Stimulated activated effector memory CD8-positive, alpha-beta T cell treated with anti-CD3 and anti-CD28 coated beads, Interleukin-12 subunit alpha, Interleukin-12 subunit beta, amount 100 ng/mL, for 72 hours (primary cell): ENCODE results near the gene HRCT1.
A peak's percentile ranks its signal among the peaks of the same experiment; 100 is the strongest.
"Not testable (repeated sequence)": the region's sequence is repeated elsewhere in the genome, so short reads cannot be mapped to it uniquely, and the experiment has no call there.

ENCODE experiments used
- ATAC-seq: fragments of 150-1000 bp; cut with Tn5 transposase; 2 replicates; pipeline ENCODE4 v1.10.0; 2021
- DNase-seq, 2 donors: peaks; one replicate each; pipeline ENCODE4 v3.0.0; 2021 to 2022; ENCODE audit warnings: low spot score in 2 of 2
- H3K27ac Mint-ChIP-seq: one replicate; pipeline ENCODE4 v1.8.0; 2022; ENCODE audit warnings: mild to moderate bottlenecking, mixed read lengths
- H3K36me3 Mint-ChIP-seq: one replicate; pipeline ENCODE4 v1.8.0; 2022; ENCODE audit warnings: mild to moderate bottlenecking, mixed read lengths
- H3K4me1 Mint-ChIP-seq: one replicate; pipeline ENCODE4 v1.8.0; 2022; ENCODE audit warnings: mixed read lengths
- H3K4me3 Mint-ChIP-seq: one replicate; pipeline ENCODE4 v1.8.0; 2022; ENCODE audit warnings: mild to moderate bottlenecking, mixed read lengths
- H3K9me3 Mint-ChIP-seq: one replicate; pipeline ENCODE4 v1.8.0; 2022; ENCODE audit warnings: mixed read lengths

HRCT1 gene

DNA sequence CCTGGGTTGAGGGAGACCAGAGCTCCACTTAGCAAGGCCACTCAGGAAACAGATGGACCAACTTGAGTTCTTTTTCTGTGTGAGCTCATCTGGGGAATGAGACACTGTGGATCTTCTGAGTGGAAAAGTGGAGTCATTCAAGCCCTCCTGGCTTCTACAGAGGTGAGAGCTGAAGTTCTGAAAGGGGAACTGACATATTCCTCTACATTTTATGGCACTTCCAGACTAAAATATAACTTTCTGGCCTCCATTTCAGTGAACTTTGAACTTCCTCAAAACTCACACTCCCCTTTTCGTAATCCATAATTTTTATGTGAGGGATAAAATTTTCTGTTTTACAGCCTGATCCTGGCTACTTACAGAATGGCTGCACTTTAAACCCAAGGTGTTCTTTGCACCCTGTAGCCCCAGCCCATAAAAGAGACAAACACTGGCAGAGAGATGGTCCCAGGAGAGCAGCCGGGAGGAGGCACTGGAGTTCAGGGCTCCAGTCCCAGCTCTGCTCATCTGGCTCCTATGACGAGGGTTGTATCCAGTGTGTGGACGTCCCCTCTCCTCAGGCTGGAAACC lies 14.1 kb downstream of the HRCT1 start:
- DNase-seq, result no peak
- H3K9me3 Mint-ChIP-seq, result no peaks in the 10 kb centered on the region
- H3K36me3 Mint-ChIP-seq, result no peaks in the 10 kb centered on the region
- ATAC-seq, result no peak
- no peaks in the 10 kb centered on the region for H3K4me1 Mint-ChIP-seq
- H3K27ac Mint-ChIP-seq, result no peak overlapping the region
- no peak overlapping the region for H3K4me3 Mint-ChIP-seq

DNA sequence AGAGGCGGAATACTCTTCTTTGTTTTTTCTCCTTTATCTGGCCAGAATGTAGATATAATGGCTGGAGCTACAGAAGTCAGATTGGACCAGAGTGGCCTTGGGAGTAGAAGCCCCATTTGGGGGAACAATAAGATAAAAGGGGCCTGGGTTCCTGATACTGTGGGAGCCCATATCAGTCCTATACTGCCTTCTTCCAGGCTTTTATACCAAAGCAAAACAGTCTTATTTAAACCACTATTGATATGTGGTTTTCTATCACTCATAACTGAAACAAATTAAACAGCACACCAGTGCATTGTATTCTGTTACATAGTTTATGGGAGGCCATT lies 17.6 kb downstream of the HRCT1 start:
- peak; percentile 34 for ATAC-seq
- no peak overlapping the region for H3K27ac Mint-ChIP-seq
- H3K9me3 Mint-ChIP-seq, result no peaks in the 10 kb centered on the region
- H3K36me3 Mint-ChIP-seq, result no peaks in the 10 kb centered on the region
- no peaks in the 10 kb centered on the region for H3K4me1 Mint-ChIP-seq
- no peak for DNase-seq
- no peak overlapping the region for H3K4me3 Mint-ChIP-seq

DNA sequence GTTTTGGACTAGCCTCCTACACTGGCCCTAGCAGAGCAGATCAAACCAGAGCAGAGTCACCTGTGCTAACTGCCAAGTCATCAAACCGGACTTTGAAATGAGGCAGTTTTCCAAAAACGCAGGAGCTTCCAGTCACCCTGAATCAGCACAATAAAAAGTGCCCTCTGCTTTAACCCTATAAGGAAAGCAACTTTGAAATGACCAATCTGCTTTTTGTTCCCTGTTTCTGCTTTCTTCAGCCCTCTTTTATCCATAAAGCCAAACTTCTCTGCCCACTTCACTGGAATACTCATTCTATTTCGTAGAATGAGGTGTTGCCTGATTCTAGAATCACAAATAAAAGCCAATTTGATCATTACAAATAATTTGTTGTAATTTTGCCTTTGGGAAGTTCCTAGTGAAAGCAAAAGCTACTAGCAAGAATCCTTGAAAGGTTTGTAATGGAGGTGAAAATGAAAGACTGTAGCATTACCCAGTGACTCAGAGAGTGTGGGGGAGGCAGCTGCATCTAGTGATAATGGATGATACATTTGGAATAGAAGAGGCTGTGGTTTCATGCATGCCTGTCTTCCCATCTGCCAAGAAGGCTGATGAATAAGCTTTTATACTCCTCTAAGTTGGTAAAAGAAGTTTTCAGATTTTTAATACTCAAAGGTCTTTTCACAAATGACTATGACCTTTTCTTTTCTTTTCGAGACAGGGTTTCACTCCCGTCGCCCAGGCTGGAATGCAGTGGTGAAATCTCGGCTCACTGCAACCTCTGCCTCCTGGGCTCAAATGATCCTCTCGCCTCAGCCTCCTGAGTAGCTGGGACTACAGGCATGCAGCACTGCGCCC lies 18.1 kb downstream of the HRCT1 start:
- Mint-ChIP-seq H3K4me3 (no peak overlapping the region), H3K27ac (no peak overlapping the region), H3K36me3 (no peaks in the 10 kb centered on the region), H3K4me1 (no peaks in the 10 kb centered on the region), H3K9me3 (no peaks in the 10 kb centered on the region)
- no peak for DNase-seq
- peak; percentile 82 for ATAC-seq

DNA sequence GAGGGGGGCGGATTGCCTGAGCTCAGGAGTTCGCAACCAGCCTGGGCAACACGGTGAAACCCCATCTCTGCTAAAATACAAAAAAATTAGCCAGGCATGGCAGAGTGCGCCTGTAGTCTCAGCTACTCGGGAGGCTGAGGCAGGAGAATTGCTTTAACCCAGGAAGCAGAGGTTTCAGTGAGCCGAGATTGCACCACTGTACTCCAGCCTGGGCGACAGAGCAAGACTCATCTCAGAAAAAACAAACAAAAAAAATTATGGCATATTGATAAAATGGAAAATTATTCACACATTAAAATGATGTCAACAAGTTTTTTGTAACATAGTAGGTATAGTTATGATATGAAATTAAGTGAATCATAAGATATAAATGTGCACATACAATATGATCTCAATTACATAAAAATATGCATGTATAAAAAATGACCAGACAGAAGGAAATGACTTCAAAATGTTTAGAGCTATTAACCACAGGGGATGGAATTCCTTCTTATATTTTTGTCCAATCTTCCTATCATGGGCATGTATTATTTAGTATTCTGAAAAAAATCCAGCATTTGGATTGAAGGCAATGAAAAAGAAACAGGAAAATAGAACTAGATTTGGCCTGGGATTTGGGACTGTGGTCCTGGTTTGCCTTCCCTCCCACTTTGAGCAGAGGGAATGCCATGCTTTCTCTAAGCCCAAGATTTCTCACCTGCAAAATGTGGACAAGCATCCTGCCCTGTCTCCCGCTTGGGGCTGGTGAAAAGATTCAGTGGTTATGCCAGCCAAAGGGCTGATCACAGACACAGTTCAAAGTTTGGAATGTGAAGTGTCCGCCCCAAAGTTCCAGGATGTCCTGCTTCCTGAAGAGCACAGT lies 22.8 kb downstream of the HRCT1 start:
- Mint-ChIP-seq H3K36me3 (no peaks in the 10 kb centered on the region), H3K9me3 (no peaks in the 10 kb centered on the region), H3K27ac (no peak overlapping the region), H3K4me3 (no peak overlapping the region), H3K4me1 (peaks cover 7% of the 10 kb centered on the region)
- DNase-seq (peak in 1 of 2 donors; percentile 22), ATAC-seq (no peak)

DNA sequence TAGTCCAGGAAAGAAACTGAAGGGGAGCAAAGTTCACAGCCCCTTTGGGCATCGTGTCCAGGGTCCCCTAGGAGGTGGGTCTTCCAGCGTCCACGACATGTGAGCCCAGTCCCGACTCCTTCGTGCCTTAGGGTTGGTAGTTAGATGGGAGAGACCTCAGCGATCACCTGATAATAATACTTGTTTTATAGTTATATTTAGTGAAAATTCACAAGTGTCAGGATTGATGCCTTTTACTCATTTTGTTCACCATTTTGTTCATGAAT lies 23.4 kb downstream of the HRCT1 start:
- Mint-ChIP-seq H3K9me3 (no peaks in the 10 kb centered on the region), H3K36me3 (no peaks in the 10 kb centered on the region), H3K4me3 (no peak overlapping the region), H3K27ac (no peak overlapping the region), H3K4me1 (peaks cover 9% of the 10 kb centered on the region)
- DNase-seq (peak in 1 of 2 donors; percentile 30), ATAC-seq (no peak)

DNA sequence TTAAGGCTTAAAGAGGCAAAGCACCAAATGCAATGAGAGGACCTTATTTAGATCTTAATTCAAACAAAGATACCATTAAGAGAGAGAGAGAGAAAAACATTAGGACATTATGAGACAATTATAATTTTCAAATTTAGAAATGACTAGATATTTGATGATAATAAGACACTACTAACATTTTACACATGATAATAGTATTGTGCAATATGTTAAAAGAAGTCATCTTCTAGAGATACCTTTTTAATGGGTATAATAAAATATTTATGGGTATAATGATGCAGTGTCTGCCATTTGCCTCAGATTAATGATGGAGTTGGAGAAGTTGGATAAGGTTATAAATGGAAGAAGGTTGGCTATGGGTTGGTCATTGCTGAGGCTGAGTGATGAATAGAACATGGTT lies 24.5 kb downstream of the HRCT1 start:
- H3K4me1 Mint-ChIP-seq, result peaks cover 9% of the 10 kb centered on the region
- no peaks in the 10 kb centered on the region for H3K36me3 Mint-ChIP-seq
- H3K27ac Mint-ChIP-seq, result no peak overlapping the region
- no peak overlapping the region for H3K4me3 Mint-ChIP-seq
- no peak for DNase-seq
- no peaks in the 10 kb centered on the region for H3K9me3 Mint-ChIP-seq
- ATAC-seq, result no peak

DNA sequence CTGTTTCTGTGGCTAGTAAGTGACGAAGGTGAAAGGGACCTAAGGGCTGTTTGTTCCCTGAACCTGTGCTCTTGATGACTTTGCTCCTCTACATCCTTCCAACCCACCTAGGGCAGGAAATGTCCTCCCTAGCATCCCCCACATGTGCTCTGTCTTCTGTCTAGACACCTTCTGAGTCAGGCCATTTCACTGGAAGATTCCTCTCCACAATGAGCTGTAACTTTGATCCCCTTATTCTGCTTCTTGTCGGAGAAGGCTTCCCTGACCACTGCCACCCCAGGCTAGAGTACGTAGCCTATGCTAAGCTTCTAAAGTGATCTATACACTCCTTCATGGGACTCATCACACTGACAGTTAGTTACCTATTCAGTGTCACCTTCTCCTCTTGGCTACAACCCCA lies 25.0 kb downstream of the HRCT1 start:
- DNase-seq, result no peak
- Mint-ChIP-seq H3K4me1 (peaks cover 9% of the 10 kb centered on the region), H3K4me3 (no peak overlapping the region), H3K27ac (no peak overlapping the region), H3K36me3 (no peaks in the 10 kb centered on the region), H3K9me3 (no peaks in the 10 kb centered on the region)
- no peak for ATAC-seq

DNA sequence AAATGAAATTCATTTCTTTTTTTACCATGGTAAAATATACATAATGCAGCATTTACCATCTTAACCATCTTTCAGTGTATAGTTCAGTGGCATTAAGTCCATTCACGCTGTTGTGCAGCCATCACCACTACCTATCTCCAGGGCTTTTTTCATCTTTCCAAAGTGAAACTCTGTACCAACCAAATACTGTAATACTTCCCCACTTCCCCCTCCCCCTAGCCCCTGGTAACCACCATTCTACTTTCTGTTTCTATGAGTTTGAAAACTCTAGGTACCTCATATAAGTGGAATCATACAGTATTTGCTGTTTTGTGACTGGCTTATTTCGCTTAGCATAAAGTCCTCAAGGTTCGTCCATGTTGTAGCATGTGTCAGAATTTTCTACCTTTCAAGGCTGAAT lies 26.7 kb downstream of the HRCT1 start:
- H3K27ac Mint-ChIP-seq, result no peak overlapping the region
- ATAC-seq, result no peak
- H3K4me3 Mint-ChIP-seq, result no peak overlapping the region
- H3K36me3 Mint-ChIP-seq, result no peaks in the 10 kb centered on the region
- H3K9me3 Mint-ChIP-seq, result no peaks in the 10 kb centered on the region
- peaks cover 9% of the 10 kb centered on the region for H3K4me1 Mint-ChIP-seq
- no peak for DNase-seq

DNA sequence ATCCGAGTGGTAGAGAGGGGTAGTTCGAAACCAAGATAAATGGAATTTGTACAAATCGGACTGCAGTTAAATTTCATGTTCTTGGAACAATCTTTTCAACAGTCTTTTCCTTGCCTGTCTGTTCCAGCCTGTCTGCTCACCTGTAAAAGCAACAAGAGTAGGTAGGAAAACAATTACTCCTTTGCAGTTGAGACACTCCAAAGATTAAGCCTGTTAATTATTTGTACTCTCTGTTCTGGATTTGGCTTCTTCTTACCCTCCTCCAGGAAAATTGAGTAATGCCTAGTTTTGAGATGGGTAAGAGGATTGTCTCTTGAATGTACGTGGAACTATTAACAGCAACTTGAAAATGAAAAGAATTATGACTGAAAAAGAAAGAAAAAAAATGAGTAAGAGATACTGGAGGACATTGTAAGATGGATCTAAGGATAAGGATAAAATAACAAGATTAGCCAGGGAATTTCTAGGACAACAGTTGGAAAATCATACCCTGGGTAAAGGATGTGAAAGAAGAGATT lies 27.6 kb downstream of the HRCT1 start:
- Mint-ChIP-seq H3K36me3 (no peaks in the 10 kb centered on the region), H3K4me1 (peaks cover 9% of the 10 kb centered on the region), H3K27ac (no peak overlapping the region), H3K4me3 (no peak overlapping the region), H3K9me3 (no peaks in the 10 kb centered on the region)
- ATAC-seq (peak; percentile 62), DNase-seq (no peak)

DNA sequence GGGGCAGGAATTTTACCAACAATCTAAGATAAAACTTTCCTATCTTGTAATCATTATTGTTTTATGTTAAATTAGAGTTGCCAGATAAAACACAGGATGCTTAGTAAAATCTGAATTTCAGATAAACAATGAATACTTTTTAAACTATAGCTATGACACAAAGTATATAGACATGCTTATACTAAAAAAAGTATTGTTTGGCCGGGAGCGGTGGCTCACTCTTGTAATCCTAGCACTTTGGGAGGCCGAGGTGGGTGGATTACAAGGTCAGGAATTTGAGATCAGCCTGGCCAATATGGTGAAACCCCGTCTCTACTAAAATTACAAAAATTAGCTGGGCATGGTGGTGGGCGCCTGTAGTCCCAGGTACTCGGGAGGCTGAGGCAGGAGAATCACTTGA lies 28.1 kb downstream of the HRCT1 start:
- not testable (repeated sequence) for H3K36me3 Mint-ChIP-seq, H3K9me3 Mint-ChIP-seq, H3K27ac Mint-ChIP-seq, ATAC-seq, H3K4me1 Mint-ChIP-seq, H3K4me3 Mint-ChIP-seq
- DNase-seq, result peak in 1 of 2 donors; percentile 33

DNA sequence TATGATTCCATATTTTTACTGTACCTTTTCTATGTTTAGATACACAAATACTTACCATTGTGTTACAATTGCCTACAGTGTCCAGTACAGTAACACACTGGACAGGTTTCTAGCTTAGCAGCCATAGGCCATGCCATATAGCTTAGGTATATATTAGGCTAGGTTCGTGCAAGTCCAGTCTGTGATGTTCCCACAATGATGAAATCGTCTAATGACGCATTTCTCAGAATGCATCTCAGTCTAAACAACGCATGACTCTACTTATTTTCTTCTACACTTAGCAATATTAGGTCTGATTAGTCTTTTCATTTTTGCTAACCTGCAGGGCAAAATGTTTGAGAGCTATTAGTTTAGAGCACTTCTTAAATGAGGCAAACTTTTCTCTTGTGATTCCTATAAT lies 29.3 kb downstream of the HRCT1 start:
- no peak for ATAC-seq
- no peaks in the 10 kb centered on the region for H3K9me3 Mint-ChIP-seq
- DNase-seq, result peak in 1 of 2 donors; percentile 36
- no peaks in the 10 kb centered on the region for H3K36me3 Mint-ChIP-seq
- no peak overlapping the region for H3K4me3 Mint-ChIP-seq
- peaks cover 14% of the 10 kb centered on the region for H3K4me1 Mint-ChIP-seq
- no peak overlapping the region for H3K27ac Mint-ChIP-seq

DNA sequence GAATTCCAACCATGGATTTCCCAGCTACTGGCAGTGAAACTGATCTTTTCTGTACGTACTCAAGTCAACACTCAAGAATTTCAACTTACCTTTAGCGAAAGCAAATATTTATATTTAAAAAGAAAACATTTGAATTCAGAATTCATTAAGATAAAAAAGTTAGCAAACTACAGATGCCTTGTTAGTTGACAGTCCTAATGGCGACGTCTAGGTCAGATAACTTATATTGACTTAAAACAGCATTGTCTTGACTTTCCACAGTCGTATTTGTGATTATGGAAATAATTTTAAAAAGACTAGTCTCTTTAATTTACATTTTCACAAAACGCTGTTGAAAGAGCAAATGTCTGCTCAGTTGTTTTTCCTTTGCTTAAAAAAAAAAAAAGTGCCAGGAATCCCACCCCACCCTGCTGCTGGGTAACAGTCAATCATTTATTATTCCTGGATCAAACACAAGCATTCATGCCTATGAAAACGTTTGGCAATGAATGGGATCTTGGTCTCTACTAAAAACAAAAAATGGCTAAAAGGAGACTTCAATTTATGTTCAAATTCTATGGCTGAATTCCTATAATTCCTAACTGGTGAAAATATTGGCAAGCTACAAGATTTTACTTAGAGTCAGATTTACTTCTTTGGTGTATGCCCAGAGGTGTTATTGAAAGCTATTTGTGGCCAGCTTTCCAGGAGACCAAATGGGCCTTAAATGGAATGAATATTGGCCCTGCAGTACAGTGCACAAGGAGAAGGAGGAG lies 29.9 kb downstream of the HRCT1 start:
- Mint-ChIP-seq H3K4me3 (no peak overlapping the region), H3K36me3 (no peaks in the 10 kb centered on the region), H3K4me1 (peaks cover 21% of the 10 kb centered on the region), H3K27ac (no peak overlapping the region), H3K9me3 (no peaks in the 10 kb centered on the region)
- DNase-seq (no peak), ATAC-seq (no peak)

DNA sequence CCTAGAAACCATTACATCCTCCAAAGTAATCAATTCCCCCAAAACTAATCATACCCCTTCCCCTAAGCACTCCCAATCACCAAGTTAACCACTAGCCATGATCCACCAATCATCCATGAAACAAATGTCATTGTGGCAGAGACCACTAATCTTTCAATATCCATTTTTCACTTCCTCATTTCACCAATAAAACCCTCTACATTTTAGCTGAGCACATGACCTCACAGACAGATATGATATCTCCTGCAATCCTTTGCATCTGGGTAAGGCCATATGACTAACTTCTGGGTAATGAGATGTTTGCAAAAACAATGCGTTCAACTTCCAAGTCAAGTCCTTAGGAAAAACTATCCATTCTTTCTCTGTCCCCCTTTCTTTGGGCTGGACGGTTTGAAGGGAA lies 31.2 kb downstream of the HRCT1 start:
- ATAC-seq (no peak), DNase-seq (no peak)
- Mint-ChIP-seq H3K36me3 (no peaks in the 10 kb centered on the region), H3K4me1 (peaks cover 21% of the 10 kb centered on the region), H3K9me3 (no peaks in the 10 kb centered on the region), H3K4me3 (no peak overlapping the region), H3K27ac (no peak overlapping the region)

DNA sequence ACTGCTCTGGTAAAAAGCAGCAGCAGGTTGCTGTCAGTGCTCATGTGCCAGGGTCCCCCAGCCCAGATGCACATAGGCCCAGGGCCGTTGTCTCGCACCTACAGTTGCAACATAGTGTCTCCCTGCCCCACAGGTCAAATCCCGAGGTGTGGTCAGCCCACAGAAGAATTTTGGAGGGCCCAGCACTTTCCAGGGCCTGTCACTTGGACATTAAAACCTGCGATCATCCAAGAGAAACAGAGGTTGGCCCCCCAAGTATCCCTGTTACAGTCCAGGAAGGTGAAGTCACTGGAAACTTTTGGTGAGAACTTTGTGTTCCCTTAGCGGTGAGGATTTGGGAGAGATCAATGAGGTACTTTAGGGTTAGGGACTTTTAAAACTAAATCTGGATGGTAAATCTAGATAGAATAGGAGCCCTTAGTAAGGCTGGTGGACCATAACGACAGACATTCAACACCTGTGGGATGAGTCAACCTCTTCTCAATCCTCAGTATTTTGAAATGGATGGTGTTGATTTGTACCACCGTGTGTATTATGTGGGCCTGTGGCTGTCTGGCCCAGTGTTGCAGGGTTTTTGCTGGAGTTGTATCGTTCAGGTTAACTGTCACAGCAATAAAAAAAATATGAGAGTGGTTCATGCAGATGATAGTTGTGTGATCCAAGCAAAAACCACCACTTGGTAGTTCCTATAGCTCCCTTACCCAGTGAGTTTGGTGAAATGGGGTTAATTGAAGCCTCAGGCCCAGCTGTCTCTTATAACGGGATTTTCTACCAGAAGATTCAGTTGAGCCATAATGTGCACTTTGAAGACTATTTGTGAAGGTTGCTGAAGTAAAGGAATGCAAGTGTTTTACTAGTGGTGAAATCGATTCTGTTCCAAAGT lies 32.7 kb downstream of the HRCT1 start:
- ATAC-seq, result no peak
- Mint-ChIP-seq H3K27ac (no peak overlapping the region), H3K4me1 (peaks cover 15% of the 10 kb centered on the region), H3K4me3 (no peak overlapping the region), H3K9me3 (no peaks in the 10 kb centered on the region), H3K36me3 (no peaks in the 10 kb centered on the region)
- peak in 1 of 2 donors; percentile 38 for DNase-seq
